ENCODE measurements around the gene KCNA3.

The KCNA3 gene

DNA sequence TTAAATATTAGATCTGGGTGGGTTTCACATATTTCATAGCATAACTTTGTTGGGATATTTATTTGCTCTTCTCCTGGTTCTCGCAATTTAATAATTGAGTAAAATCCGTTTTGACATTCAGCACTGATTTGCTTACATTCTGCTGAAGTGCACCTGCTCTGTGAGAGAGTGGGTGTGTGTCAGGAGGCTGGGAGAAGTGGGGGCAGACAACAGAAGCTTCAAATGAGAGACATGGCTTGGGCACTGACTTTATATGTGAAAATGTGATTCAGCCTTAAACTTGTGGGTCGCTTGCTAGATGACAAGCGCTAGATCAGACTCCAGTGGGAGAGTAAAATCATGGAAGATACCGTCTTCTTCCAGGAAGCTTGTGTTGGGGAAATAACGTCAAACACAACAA lies 36.2 kb downstream of the KCNA3 start:
- TF ChIP-seq GATA2 (IDR thresholded peaks at IDR 0.05; ENCODE audit: low read depth, low read length), result no peak
- no peak for TF ChIP-seq GATA3 (IDR thresholded peaks at IDR 0.05; ENCODE audit: low read depth, low read length)

DNA sequence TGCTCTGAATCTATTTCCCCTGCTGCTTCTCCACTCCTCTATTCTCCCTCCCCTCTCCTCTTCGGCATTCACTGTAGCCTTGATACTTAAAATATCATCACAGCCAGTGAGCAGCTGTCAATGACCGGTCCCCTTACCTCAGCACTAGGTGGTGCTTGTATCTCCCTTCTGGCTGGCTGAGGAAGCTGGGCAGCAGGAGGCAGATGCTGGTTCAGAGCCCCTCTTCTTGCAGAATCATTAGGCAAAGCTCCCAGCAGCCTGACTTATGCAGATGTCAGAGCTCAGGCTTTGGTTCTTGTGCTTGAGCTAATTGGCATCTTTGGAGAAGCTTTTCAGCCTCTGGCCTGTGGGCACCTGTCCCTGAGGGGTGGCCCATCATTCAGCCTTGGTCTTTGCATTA lies 36.7 kb downstream of the KCNA3 start:
- TF ChIP-seq GATA2 (IDR thresholded peaks at IDR 0.05; ENCODE audit: low read depth, low read length) (no peak), GATA3 (IDR thresholded peaks at IDR 0.05; ENCODE audit: low read depth, low read length) (no peak)

GRCh38 chr1:110637475-110637874 lies 37.3 kb downstream of the KCNA3 start:
- TF ChIP-seq GATA2 (IDR thresholded peaks at IDR 0.05; ENCODE audit: low read depth, low read length) (no peak), GATA3 (IDR thresholded peaks at IDR 0.05; ENCODE audit: low read depth, low read length) (no peak)

- TF ChIP-seq GATA3 (IDR thresholded peaks at IDR 0.05; ENCODE audit: low read depth, low read length) (no peak), GATA2 (IDR thresholded peaks at IDR 0.05; ENCODE audit: low read depth, low read length) (no peak)
Measured at GRCh38 chr1:110636149-110636935, 38.4 kb downstream of the KCNA3 start.

DNA sequence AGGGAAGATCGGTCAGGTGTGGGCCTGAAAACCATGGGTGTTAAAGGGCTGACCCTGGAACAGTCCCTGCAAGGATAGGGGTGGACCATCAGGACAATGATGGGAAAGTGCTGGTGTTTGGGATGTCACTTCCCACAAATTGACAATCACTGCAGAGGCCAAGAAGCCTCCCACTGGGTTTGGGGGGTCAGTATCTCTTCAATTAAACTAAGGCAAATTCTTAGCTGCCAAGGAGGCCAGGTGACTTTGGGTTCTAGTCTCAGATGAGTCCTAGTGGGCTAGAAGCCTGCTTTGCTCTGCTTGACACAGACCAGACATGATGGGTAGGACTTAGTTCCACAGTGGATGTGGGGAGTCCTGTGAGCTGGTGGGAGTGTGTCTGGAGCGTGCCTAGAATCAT lies 39.3 kb downstream of the KCNA3 start:
- no peak for TF ChIP-seq GATA2 (IDR thresholded peaks at IDR 0.05; ENCODE audit: low read depth, low read length)
- TF ChIP-seq GATA3 (IDR thresholded peaks at IDR 0.05; ENCODE audit: low read depth, low read length), result no peak

GRCh38 chr1:110634455-110635311 lies 40.1 kb downstream of the KCNA3 start:
- TF ChIP-seq GATA2 (IDR thresholded peaks at IDR 0.05; ENCODE audit: low read depth, low read length), result no peak
- no peak for TF ChIP-seq GATA3 (IDR thresholded peaks at IDR 0.05; ENCODE audit: low read depth, low read length)

DNA sequence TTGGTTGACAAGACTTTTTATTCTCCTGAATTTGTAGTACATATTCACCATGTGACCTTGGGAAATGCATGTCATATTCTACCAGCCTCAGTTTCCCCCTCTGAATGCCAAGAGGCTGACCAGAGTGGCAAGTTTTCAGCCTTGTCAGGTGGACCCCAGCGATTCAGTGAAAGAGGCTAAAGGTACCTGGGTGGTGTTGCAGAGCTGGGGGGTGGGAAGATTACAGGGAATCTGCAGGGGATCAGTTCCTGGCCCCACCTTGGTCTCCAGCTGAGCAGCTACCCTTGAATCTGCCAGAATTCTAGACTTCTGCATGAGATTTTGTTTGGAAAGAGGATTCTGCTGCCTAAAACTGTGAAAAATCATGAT lies 40.7 kb downstream of the KCNA3 start:
- TF ChIP-seq GATA3 (IDR thresholded peaks at IDR 0.05; ENCODE audit: low read depth, low read length), result no peak
- TF ChIP-seq GATA2 (IDR thresholded peaks at IDR 0.05; ENCODE audit: low read depth, low read length), result no peak

DNA sequence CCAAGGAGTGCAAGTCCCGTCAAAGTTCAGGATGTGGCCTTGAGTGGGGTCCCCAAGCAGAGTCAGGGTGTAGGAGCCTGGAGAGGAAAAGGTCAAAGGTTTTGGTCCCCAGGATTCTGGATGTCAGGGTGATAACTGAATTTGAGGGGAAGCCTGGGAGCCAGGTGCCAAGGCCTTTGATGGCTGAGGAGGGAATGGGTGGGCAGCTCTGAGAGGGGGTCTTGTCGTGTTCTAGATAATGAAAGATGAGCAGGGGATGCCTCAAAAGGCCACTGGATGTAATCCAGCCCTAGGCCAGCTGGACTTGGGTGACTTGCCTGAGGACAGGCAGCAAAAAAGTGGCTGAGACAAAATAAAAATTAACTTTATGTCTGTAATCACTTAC lies 41.1 kb downstream of the KCNA3 start:
- TF ChIP-seq GATA2 (IDR thresholded peaks at IDR 0.05; ENCODE audit: low read depth, low read length) (no peak), GATA3 (IDR thresholded peaks at IDR 0.05; ENCODE audit: low read depth, low read length) (no peak)

DNA sequence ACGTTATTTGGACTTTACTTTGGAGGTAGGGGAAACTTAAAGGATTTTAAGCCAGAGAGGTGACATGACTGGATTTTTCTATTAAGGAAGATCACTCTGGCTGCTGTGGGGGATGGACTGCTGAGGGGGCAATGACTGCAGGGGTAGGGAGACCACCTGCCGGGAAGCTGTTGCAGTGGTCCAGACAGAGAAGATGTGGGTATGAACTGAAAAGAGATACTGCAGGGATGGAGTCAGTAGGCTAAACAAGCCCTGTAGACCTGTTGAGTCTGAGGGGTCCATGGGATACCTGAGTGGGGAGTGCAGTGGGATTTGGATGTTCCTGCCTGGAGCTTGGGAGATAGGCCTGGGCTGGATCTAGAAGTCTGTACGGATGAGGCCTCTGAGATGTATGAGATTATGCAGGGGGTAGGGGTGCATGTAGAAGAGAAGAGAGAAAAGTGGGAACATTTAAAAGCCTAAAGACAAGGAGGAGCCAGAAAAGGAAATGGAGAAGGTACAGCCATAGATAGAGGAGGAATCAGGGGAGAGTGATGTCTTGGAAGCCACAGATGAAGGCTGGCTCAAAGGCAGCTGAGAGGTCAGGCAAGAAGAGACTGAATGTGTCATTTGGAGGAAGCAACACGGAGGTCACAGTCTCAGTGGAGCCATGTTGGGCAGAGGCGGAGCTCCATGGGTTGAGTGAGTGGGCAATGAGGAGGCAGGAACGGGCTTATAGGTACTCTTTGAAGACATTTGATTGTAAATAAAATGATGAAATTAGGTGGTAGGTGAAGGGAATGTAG lies 42.7 kb downstream of the KCNA3 start:
- TF ChIP-seq GATA3 (IDR thresholded peaks at IDR 0.05; ENCODE audit: low read depth, low read length) (no peak), GATA2 (IDR thresholded peaks at IDR 0.05; ENCODE audit: low read depth, low read length) (no peak)

- TF ChIP-seq GATA3 (IDR thresholded peaks at IDR 0.05; ENCODE audit: low read depth, low read length) (no peak), GATA2 (IDR thresholded peaks at IDR 0.05; ENCODE audit: low read depth, low read length) (no peak)
Measured at GRCh38 chr1:110630839-110631663, 43.7 kb downstream of the KCNA3 start.

DNA sequence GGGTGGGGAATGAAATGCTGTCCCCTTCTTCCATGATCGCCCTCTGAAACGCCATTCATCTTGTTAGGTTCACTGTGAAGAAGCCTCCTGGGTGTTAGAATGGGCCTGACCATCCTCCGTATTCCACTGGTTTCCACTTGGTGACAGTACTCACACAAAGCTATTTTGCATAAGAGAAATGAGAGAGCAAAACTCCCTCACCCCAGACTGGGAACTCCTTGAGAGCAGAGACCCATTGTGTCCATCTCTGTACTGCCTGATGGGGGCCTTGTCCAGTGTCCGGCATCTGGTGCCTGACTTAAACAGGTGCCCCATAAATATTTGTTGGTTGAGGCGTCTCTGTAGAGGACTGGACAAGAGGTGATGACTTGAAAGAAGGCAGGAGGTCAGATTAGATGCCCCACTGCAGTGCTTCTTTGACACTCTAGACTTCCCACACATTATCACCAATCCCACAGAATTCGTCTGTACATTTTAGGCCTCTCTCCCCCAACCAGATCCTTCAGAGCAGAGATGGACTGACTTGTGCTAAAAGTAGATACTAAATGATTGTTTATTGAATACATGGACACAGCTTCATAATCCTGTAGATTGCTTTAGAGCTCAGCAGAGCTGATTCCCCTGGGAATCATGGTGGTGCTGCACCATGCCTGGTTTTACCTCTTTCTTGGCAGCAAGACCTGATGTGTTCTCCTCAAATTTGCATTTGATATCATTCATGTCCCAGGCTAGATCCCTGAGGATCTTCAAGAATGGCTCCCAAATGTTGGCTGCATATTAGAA lies 46.2 kb downstream of the KCNA3 start:
- TF ChIP-seq GATA2 (IDR thresholded peaks at IDR 0.05; ENCODE audit: low read depth, low read length) (no peak), GATA3 (IDR thresholded peaks at IDR 0.05; ENCODE audit: low read depth, low read length) (no peak)

DNA sequence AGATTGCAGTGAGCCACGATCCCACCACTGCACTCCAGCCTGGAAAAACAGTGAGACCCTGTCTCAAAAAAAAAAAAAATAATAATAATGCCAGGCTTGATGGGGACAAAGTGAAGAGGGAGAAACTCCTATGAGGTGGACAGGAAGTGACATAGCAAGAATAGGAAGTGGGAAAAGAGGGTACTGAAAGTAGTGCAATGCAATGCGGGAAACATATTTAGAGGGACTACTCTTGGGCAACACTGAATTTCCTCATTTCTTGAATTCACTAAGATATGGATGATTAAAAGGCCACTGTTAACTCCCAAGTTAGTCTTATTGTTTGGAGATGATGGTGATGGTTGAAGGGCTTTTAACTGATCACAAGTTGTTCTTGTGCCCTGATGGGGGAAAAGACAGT lies 47.0 kb downstream of the KCNA3 start:
- no peak for TF ChIP-seq GATA3 (IDR thresholded peaks at IDR 0.05; ENCODE audit: low read depth, low read length)
- no peak for TF ChIP-seq GATA2 (IDR thresholded peaks at IDR 0.05; ENCODE audit: low read depth, low read length)

- TF ChIP-seq GATA2 (IDR thresholded peaks at IDR 0.05; ENCODE audit: low read depth, low read length) (no peak), GATA3 (IDR thresholded peaks at IDR 0.05; ENCODE audit: low read depth, low read length) (no peak)
Measured at GRCh38 chr1:110626889-110627288, 47.9 kb downstream of the KCNA3 start.

Measured in SH-SY5Y (cell line).